Measurements from ENCODE around the gene CAST. TPM values are rescaled to one million over a fixed set of nuclear protein-coding genes. Genes with fewer than 3 reads are reported as not detected.

CAST gene
- total and polyA plus RNA-seq, 8 donors: 26.5 to 100 (median 63.6) TPM

GRCh38 chr5:96753848-96754247 lies 91.7 kb downstream of the CAST start:
- Histone ChIP-seq H3K27ac (no peak overlapping the region), H3K27me3 (no peaks in the 10 kb centered on the region), H3K4me3 (no peak overlapping the region), H3K36me3 (peaks cover 8 to 74% (median 8%) of the 10 kb centered on the region in 3 donors), H3K4me1 (no peaks in the 10 kb centered on the region), H3K9me3 (no peaks in the 10 kb centered on the region)
- ATAC-seq (no peak), DNase-seq (no peak), FAIRE-seq (no peak)
- intact Hi-C loops (cut with DNase I): loop anchor here in 1 of 3 donors (10.0 kb wide), 1 partner anchor 411 kb away; no protein-coding TSS in a partner anchor
- 43 to 58% methylated on average over 4 of the region's 4 CpGs for WGBS, 2 donors
- TF ChIP-seq CTCF (IDR thresholded peaks at IDR 0.05): no peak

- Histone ChIP-seq H3K4me3 (no peak overlapping the region), H3K36me3 (peaks cover 2 to 55% (median 8%) of the 10 kb centered on the region in 3 donors), H3K27me3 (no peaks in the 10 kb centered on the region), H3K27ac (no peak overlapping the region), H3K4me1 (no peaks in the 10 kb centered on the region), H3K9me3 (no peaks in the 10 kb centered on the region)
- intact Hi-C loops (cut with DNase I): loop anchor here in 1 of 3 donors (10.0 kb wide), 1 partner anchor 409 kb away; no protein-coding TSS in a partner anchor
- FAIRE-seq: no peak
- ATAC-seq: no peak
- 63 to 83% methylated on average over 5 of the region's 5 CpGs for WGBS, 2 donors
- TF ChIP-seq CTCF (IDR thresholded peaks at IDR 0.05): no peak
- no peak for DNase-seq
Measured at GRCh38 chr5:96755851-96756250, 93.7 kb downstream of the CAST start.

GRCh38 chr5:96756985-96757384 lies 94.8 kb downstream of the CAST start:
- Histone ChIP-seq H3K9me3 (no peaks in the 10 kb centered on the region), H3K27ac (no peak overlapping the region), H3K4me1 (no peaks in the 10 kb centered on the region), H3K27me3 (no peaks in the 10 kb centered on the region), H3K4me3 (no peak overlapping the region), H3K36me3 (peaks cover 2 to 55% (median 8%) of the 10 kb centered on the region in 3 donors)
- peak in 1 of 4 donors; percentile 32 for ATAC-seq
- FAIRE-seq: no peak
- no peak for TF ChIP-seq CTCF (IDR thresholded peaks at IDR 0.05)
- WGBS, 2 donors: 73 to 74% methylated on average over 3 of the region's 3 CpGs
- DNase-seq: no peak
- intact Hi-C loops (cut with DNase I): loop anchor here in 1 of 3 donors (10.0 kb wide), 1 partner anchor 408 kb away; no protein-coding TSS in a partner anchor

- Histone ChIP-seq H3K4me1 (no peaks in the 10 kb centered on the region), H3K9me3 (no peaks in the 10 kb centered on the region), H3K36me3 (peaks cover 2 to 64% (median 8%) of the 10 kb centered on the region in 3 donors), H3K27me3 (no peaks in the 10 kb centered on the region), H3K4me3 (no peak overlapping the region), H3K27ac (no peak overlapping the region)
- TF ChIP-seq CTCF (IDR thresholded peaks at IDR 0.05): no peak
- WGBS, 2 donors: 86 to 94% methylated on average over 4 of the region's 4 CpGs
- DNase-seq (no peak), ATAC-seq (no peak), FAIRE-seq (no peak)
- intact Hi-C loops (cut with DNase I): loop anchor here in 1 of 3 donors (10.0 kb wide), 1 partner anchor 406 kb away; no protein-coding TSS in a partner anchor
Measured at GRCh38 chr5:96758621-96759020, 96.4 kb downstream of the CAST start.

- intact Hi-C loops (cut with DNase I): no loop called here
- FAIRE-seq (no peak), ATAC-seq (no peak), DNase-seq (no peak)
- Histone ChIP-seq H3K4me3 (no peak overlapping the region), H3K9me3 (no peaks in the 10 kb centered on the region), H3K27me3 (no peaks in the 10 kb centered on the region), H3K4me1 (no peaks in the 10 kb centered on the region), H3K27ac (no peak overlapping the region), H3K36me3 (peaks cover 0 to 55% (median 6%) of the 10 kb centered on the region in 3 donors)
- 38 to 41% methylated on average over 4 of the region's 4 CpGs for WGBS, 2 donors
- no peak for TF ChIP-seq CTCF (IDR thresholded peaks at IDR 0.05)
Measured at GRCh38 chr5:96761618-96762017, 99.4 kb downstream of the CAST start.

All from pancreas (tissue), 10 donors.